DMS79 (cell line): ENCODE data around the gene PMEPA1.
A peak's percentile ranks its signal among the peaks of the same experiment; 100 is the strongest.

Experiments used
- DNase-seq: peaks from one replicate; lab custom pipeline; 2025; lab: John Stamatoyannopoulos, UW

PMEPA1 gene

GRCh38 chr20:57709823-57710799 lies at the start of gene PMEPA1:
TSS of gene PMEPA1 (minus strand) at chr20:57710015. CDS start at chr20:57709582, 433 bp downstream.
- peak; percentile 82 for DNase-seq

- no peak for DNase-seq
Measured at GRCh38 chr20:57757767-57758166, 48.0 kb upstream of the PMEPA1 start.

GRCh38 chr20:57756921-57757320 lies 47.1 kb upstream of the PMEPA1 start:
- no peak for DNase-seq

GRCh38 chr20:57756213-57756612 lies 46.4 kb upstream of the PMEPA1 start:
- DNase-seq: no peak

- no peak for DNase-seq
Measured at GRCh38 chr20:57755609-57756008, 45.8 kb upstream of the PMEPA1 start.

- no peak for DNase-seq
Measured at GRCh38 chr20:57754190-57754589, 44.4 kb upstream of the PMEPA1 start.

- no peak for DNase-seq
Measured at GRCh38 chr20:57753332-57754164, 43.7 kb upstream of the PMEPA1 start.

GRCh38 chr20:57751411-57751810 lies 41.6 kb upstream of the PMEPA1 start:
- DNase-seq: no peak

GRCh38 chr20:57749869-57750268 lies 40.1 kb upstream of the PMEPA1 start:
- no peak for DNase-seq

GRCh38 chr20:57749131-57749690 lies 39.4 kb upstream of the PMEPA1 start:
- no peak for DNase-seq

GRCh38 chr20:57748601-57749130 lies 38.9 kb upstream of the PMEPA1 start:
- DNase-seq: peak; percentile 44

GRCh38 chr20:57747861-57748481 lies 38.2 kb upstream of the PMEPA1 start:
- DNase-seq: no peak

- DNase-seq: no peak
Measured at GRCh38 chr20:57746832-57747404, 37.1 kb upstream of the PMEPA1 start.

GRCh38 chr20:57746201-57746600 lies 36.4 kb upstream of the PMEPA1 start:
- no peak for DNase-seq

GRCh38 chr20:57744206-57744605 lies 34.4 kb upstream of the PMEPA1 start:
- DNase-seq: no peak

GRCh38 chr20:57743450-57744095 lies 33.8 kb upstream of the PMEPA1 start:
- no peak for DNase-seq

GRCh38 chr20:57742507-57743181 lies 32.8 kb upstream of the PMEPA1 start:
- no peak for DNase-seq

- DNase-seq: no peak
Measured at GRCh38 chr20:57738484-57738883, 28.7 kb upstream of the PMEPA1 start.

GRCh38 chr20:57738053-57738452 lies 28.2 kb upstream of the PMEPA1 start:
- DNase-seq: no peak

- DNase-seq: no peak
Measured at GRCh38 chr20:57737349-57737748, 27.5 kb upstream of the PMEPA1 start.
